Effector CD8-positive, alpha-beta T cell (primary cell): Measurements from ENCODE around the gene TCERG1L.

ENCODE experiments used
- DNase-seq: peaks from one replicate; lab custom pipeline; 2025; lab: John Stamatoyannopoulos, UW

Gene TCERG1L

GRCh38 chr10:131226446-131227162 lies 84.9 kb downstream of the TCERG1L start:
- DNase-seq = no peak

DNA sequence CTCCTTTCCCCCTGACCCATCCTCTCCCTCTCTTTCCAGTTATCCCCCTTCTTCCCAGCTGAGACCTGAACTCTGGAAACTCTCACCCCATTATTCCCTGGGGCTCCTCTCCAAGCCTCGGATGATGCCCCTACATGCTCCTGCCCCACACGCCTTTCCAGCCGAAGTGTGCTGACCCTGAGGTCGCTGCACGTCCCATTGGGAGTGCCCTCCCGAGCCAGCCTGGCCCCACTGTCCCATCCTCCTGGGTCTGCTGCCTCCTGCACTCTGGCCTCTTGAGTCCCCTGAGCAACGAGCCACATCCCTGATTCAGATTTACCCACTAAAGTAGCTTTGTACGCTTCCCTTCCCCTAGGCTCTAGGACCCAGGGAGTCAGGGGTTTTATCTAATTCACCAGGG lies 87.4 kb downstream of the TCERG1L start:
- DNase-seq = no peak

GRCh38 chr10:131223422-131223821 lies 88.1 kb downstream of the TCERG1L start:
- no peak for DNase-seq

DNA sequence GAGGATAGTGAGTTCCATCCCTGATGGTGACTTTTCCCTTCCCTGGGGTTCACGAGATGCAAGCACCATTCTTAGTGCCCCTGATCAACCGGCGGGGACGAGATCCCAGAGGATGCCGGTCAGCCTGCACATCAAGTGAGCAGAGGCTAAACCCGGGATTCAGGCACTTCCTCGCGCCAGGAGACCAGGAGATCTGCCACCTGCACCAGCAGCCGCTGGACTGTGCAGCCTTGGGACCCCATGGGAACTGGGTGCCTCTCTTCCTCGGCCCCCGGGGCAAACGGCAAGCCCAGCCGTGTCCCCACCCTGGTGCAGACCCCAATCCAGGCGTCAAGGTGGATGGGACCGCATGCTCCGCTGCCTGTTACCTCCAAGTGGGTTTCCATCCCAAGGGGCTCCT lies 88.5 kb downstream of the TCERG1L start:
- DNase-seq = no peak

DNA sequence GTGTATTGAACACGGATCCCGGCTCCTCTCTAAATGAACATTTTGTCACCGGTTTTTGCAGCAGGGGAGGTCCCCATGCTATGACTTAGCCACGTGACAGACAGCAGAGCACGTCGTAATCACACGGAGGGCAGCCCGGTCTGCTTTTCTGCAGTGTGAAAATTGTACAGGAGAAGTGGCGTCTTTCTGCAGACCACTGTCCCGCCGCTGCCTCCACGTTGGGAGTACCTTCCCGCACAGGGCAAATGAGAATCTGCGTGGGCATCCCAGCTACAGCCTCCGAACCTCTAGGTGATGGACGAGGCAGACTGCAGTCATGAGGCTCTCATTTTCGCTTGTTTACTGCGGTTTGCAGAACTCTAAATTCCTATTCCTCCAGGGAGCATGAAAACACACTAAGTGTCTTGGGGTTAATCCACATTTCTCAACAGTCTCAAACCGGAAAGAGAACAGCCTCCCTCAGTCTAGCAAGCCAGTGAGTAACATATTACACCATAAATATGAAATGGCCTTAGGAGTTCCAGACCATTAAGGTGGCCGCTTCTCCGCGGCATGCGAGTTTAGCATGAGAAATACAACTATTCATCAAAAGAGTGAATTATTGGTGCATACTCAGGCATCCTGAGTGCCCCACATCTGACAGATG lies 89.8 kb downstream of the TCERG1L start:
- DNase-seq = no peak

DNA sequence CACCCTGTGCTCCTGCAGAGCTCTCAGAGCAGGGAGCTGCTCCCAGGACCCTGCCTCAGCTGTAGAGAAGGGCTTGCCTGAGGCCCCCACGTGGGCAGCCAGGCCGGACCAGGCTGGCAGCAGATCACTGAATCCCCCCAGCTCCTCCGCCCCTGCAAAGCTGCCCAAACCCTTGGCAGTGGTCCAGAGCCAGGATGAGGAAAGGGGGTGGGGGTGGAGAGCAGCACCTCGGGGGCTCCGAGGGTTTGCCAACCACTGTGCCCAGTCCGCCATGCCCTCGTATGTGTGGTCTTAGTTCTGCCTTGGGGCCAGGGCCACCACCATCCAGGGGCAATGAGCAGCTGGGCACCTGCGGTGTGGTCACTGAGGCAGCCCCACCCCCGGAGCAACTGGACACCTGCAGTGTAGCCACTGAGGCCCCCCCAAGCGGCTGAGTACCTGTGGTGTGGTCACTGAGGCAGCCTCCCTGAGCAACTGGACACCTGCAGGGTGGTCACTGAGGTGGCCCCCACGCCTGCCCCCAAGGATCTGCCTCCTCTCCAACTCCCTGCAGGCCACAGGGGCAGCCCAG lies 90.8 kb downstream of the TCERG1L start:
- no peak for DNase-seq

DNA sequence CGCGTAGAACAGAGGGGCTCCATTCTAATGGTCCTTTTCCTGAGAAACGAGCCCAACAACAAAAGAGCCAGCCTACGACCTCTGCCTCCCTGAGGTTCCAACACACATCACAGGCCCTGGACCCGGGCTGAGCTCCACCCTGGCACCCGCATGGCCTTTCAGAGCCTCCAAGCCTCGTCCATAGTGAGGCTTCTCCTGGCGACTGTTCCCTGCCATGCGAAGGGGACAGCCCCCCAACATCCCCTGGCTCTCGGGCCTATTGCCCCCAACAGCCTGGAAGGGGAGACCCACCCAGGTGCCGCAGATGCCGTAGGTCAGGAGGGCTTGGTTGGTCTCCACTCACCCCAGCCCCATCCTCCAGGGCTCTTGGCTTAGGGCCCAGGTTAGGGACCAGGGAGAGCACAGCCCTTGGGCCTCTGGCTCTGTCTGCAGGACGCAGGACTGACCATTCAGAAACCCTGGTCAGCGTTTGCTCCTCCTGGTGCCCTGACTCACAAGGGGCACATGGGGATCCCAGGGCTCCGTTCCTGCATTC lies 91.5 kb downstream of the TCERG1L start:
- no peak for DNase-seq

GRCh38 chr10:131219584-131219886 lies 92.0 kb downstream of the TCERG1L start:
- no peak for DNase-seq

DNA sequence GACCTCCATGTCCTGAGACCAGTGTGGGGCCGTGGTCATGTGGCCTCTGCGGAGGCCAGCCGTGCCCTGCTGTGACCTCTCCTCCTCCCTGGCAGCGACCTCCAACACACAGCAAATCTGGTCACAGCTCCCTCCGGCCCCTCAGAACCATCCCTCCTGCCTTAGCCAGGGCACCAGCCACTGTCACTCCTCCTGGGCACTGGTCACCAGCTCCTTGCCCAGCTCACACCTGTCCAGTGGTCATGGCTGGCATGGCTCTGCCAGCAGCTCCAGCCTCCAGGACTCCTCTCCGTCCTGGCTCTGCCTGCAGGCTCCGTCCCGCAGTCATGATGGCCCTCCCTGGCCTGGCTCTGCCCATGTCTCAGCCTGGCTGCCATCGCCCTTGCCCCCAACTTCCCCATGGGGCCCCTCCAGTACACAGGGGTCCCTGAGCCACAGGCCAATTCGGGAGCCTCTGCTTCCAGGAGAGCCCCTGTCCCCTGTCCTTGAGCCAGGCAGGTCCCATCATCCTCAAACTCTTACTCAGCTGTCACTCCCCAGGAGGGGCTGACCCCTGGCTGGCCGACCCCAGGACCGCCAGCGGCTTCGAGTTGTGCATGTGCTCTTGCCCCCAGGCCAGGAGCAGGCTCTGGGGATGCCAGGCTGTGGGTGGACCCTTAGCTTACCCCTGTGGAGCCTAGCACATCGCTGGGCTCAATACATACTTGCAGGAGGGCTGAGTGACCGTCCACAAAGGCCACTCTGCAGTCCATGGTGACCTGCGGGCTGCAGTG lies 92.5 kb downstream of the TCERG1L start:
- no peak for DNase-seq

GRCh38 chr10:131216681-131217230 lies 94.8 kb downstream of the TCERG1L start:
- no peak for DNase-seq

- DNase-seq = no peak
Measured at GRCh38 chr10:131215776-131216175, 95.7 kb downstream of the TCERG1L start.

- DNase-seq = no peak
Measured at GRCh38 chr10:131214521-131215244, 96.8 kb downstream of the TCERG1L start.

- no peak for DNase-seq
Measured at GRCh38 chr10:131213741-131214505, 97.6 kb downstream of the TCERG1L start.

GRCh38 chr10:131212763-131213325 lies 98.7 kb downstream of the TCERG1L start:
- no peak for DNase-seq

DNA sequence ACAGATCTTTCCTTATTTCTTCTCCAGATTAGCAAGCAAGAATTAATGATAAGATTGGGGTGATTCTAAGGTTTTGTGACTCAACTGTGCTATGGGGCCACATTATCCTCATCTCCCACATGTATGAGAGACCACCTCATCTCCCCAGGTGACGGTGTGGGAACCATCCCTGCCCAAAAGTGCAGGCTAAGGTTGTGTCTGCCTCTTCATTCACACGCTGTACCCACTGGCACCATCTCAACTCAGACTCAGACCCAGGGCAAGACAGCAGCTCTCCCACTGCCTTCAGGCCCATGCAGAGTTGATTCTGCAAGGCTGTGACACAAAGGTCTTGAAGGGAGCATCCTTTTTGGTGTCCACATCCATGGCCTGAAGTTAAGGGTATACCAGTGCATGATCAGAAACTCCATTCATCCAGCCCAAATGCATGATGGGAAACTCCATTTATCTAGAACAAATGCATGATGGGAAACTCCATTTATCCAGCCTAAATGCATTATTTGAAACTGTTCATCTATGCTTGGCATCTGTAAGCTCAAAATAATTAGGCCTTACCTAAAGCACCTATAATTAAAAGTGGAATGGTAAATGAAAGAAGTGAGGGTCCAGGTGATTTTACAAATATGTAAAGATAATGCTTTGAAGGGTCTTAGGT lies 99.4 kb downstream of the TCERG1L start:
- no peak for DNase-seq

DNA sequence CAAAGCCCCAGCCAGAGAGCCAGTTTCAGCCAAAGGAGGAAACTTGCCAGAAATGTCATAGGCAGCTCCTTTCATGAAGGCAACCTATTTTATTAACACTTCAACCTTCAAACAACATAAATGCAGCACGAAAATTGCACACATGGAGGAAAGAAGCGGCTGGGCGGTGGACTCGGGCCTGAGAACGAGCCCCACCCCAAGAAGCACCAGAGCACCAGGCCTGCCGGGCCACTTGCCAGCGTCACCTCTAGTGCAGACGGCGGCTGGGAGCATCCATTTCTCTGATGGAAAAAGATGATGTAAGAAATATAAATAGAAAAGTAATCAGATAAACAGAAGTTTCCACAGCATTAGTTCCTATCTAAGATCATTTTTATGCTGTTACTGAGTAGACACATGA lies 100.0 kb downstream of the TCERG1L start:
- DNase-seq = no peak

DNA sequence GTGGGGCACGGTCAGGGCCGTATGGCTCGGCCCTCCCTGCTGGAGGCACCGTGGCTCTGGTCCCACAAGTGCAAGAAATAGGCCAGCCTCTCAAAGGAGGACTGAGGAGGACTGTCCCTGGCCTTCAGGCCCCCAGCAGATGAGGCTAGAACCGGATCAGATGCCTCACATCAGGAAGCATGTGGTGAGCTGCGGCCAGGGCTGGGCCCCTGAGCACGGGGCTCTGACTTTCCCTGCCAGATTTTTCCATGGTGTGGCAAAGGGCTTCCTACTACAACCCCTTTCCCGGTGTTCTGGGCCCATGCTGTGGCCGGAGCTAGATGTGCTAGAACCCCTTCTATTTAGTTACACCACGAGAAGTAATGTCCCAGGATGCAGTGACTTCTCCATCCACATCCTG lies 100.4 kb downstream of the TCERG1L start:
- DNase-seq = no peak

- DNase-seq = no peak
Measured at GRCh38 chr10:131210181-131210580, 101.3 kb downstream of the TCERG1L start.

DNA sequence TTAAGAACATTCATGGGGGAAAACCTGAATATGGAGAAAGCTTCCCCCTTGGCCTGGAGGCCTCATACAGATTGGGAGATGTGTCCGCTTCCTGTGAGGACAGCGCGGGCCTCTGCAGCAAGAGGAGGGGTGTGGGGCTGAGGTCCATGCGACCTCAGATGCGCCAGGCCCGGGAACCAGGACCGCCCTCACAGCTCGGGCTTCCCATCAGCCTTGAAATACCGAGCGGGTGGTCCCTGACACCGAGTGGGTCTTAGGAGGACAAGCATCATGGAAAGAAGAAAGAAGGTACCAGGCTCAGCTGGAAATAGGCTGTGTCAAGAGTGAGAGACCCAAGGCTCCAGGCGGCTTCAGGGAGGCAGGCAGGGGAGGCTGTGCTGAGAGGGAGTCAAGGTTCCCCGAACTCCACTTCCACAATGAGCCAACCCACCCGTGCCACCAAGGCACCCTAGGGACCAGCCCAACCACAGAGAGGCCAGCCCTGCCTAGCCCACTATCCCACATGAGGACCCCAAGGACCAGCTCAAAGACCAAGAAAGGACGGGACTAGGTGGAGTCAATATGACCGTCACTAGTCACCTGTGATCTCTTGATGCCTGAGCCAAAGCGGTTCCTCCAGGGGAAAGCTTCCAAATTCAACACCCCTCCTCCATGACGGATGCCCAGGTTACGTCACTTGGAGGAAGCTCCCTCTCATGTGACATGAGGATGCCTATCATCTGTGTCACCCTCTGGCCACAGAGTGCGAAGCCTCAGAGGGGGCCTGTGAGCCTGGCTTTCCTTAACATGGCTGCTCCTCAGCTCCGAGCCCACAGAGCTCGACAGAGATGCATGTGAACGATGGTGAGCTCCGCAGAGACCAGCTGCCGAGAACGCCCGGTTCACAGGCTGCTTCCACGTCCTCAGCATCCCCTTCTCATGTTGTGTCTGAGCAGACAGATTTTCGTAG lies 103.7 kb downstream of the TCERG1L start:
- DNase-seq = no peak
